Left ventricle myocardium superior (tissue), 1 donor: ENCODE results near the gene NAPG. TPM values are rescaled to one million over a fixed set of nuclear protein-coding genes. Genes with fewer than 3 reads are reported as not detected.

Experiments used
- total RNA-seq: library from RNA; stranded (reverse); fragmentation: NEBNext Ultra II Directional; extraction: Animal tissue kit (Norgen Biotek cat#: 25700); gene quantifications from one replicate; pipeline ENCODE4 v1.2.1, GENCODE V29; 2021
- donor health status: DM: no; HTN: yes; CAD: no; lungs with severe emphysema.

NAPG gene
- total RNA-seq, 1 donor from 2014 or later: 26.2 TPM

Other genes starting within 250 kb of the NAPG start
- gene APCDD1, start 71.4 kb upstream of the NAPG start, total RNA-seq: 24.9 TPM